ENCODE measurements around the gene TCERG1L.

DNA sequence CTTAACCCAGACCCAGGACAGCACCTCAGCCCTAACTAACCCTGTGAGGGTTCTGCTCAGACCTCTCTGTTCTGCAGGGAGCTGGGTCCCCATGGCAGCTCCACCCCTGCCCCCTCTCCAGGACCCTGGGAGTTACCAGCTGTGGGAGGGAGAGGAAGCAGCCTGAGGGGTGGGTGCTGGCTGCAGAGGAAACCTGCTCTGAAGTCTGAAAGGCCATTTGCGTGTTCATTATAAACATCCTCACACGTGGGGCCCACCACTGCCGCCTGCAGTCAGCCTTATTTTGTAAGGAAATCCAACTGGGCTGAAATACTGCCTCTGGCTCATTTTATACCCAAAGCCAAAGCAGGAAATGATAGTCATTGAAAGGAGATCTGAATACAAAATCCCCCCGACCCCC lies 195.7 kb downstream of the TCERG1L start:
- no peak for TF ChIP-seq EZH2phosphoT487 (IDR thresholded peaks at IDR 0.05; ENCODE audit: borderline replicate concordance)
- TF ChIP-seq, protein P1, sequence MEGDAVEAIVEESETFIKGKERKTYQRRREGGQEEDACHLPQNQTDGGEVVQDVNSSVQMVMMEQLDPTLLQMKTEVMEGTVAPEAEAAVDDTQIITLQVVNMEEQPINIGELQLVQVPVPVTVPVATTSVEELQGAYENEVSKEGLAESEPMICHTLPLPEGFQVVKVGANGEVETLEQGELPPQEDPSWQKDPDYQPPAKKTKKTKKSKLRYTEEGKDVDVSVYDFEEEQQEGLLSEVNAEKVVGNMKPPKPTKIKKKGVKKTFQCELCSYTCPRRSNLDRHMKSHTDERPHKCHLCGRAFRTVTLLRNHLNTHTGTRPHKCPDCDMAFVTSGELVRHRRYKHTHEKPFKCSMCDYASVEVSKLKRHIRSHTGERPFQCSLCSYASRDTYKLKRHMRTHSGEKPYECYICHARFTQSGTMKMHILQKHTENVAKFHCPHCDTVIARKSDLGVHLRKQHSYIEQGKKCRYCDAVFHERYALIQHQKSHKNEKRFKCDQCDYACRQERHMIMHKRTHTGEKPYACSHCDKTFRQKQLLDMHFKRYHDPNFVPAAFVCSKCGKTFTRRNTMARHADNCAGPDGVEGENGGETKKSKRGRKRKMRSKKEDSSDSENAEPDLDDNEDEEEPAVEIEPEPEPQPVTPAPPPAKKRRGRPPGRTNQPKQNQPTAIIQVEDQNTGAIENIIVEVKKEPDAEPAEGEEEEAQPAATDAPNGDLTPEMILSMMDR (conservative IDR thresholded peaks at IDR 0.05; ENCODE audit: low read length): no peak
